ENCODE data around the gene TSPAN9. TPM values are rescaled to one million over a fixed set of nuclear protein-coding genes. Genes with fewer than 3 reads are reported as not detected.

The TSPAN9 gene
- total RNA-seq, 2 donors from 2014 or later = 41.9 to 50.0 TPM

GRCh38 chr12:3152892-3153291 lies 75.7 kb downstream of the TSPAN9 start:
- TF ChIP-seq, protein P1, sequence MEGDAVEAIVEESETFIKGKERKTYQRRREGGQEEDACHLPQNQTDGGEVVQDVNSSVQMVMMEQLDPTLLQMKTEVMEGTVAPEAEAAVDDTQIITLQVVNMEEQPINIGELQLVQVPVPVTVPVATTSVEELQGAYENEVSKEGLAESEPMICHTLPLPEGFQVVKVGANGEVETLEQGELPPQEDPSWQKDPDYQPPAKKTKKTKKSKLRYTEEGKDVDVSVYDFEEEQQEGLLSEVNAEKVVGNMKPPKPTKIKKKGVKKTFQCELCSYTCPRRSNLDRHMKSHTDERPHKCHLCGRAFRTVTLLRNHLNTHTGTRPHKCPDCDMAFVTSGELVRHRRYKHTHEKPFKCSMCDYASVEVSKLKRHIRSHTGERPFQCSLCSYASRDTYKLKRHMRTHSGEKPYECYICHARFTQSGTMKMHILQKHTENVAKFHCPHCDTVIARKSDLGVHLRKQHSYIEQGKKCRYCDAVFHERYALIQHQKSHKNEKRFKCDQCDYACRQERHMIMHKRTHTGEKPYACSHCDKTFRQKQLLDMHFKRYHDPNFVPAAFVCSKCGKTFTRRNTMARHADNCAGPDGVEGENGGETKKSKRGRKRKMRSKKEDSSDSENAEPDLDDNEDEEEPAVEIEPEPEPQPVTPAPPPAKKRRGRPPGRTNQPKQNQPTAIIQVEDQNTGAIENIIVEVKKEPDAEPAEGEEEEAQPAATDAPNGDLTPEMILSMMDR (IDR thresholded peaks at IDR 0.05) = no peak
- TF ChIP-seq POLR2A (IDR thresholded peaks at IDR 0.05) = no peak
- TF ChIP-seq POLR2AphosphoS5 (IDR thresholded peaks at IDR 0.05) = no peak
- no peak overlapping the region for H3K27ac ChIP-seq
- no peak for DNase-seq (ENCODE audit: low spot score)
- 83% methylated on average over 11 of the region's 11 CpGs for WGBS
- H3K4me3 ChIP-seq = no peak overlapping the region
- H3K9me3 ChIP-seq = no peaks in the 10 kb centered on the region
- intact Hi-C loops (cut with DNase I) = no loop called here
- peaks cover 17% of the 10 kb centered on the region for H3K4me1 ChIP-seq (replicated peaks)
- no peaks in the 10 kb centered on the region for H3K27me3 ChIP-seq (replicated peaks; ENCODE audit: insufficient read depth)
- H3K36me3 ChIP-seq = no peaks in the 10 kb centered on the region

GRCh38 chr12:3154006-3154405 lies 76.8 kb downstream of the TSPAN9 start:
- Histone ChIP-seq H3K27me3 (replicated peaks; ENCODE audit: insufficient read depth) (no peaks in the 10 kb centered on the region), H3K4me1 (replicated peaks) (peaks cover 17% of the 10 kb centered on the region), H3K9me3 (no peaks in the 10 kb centered on the region), H3K27ac (no peak overlapping the region), H3K36me3 (no peaks in the 10 kb centered on the region), H3K4me3 (no peak overlapping the region)
- no peak for DNase-seq (ENCODE audit: low spot score)
- intact Hi-C loops (cut with DNase I) = no loop called here
- TF ChIP-seq POLR2A (IDR thresholded peaks at IDR 0.05) (no peak), POLR2AphosphoS5 (IDR thresholded peaks at IDR 0.05) (no peak)
- TF ChIP-seq, protein P1 (IDR thresholded peaks at IDR 0.05) = no peak
- 94% methylated on average over 5 of the region's 5 CpGs for WGBS

DNA sequence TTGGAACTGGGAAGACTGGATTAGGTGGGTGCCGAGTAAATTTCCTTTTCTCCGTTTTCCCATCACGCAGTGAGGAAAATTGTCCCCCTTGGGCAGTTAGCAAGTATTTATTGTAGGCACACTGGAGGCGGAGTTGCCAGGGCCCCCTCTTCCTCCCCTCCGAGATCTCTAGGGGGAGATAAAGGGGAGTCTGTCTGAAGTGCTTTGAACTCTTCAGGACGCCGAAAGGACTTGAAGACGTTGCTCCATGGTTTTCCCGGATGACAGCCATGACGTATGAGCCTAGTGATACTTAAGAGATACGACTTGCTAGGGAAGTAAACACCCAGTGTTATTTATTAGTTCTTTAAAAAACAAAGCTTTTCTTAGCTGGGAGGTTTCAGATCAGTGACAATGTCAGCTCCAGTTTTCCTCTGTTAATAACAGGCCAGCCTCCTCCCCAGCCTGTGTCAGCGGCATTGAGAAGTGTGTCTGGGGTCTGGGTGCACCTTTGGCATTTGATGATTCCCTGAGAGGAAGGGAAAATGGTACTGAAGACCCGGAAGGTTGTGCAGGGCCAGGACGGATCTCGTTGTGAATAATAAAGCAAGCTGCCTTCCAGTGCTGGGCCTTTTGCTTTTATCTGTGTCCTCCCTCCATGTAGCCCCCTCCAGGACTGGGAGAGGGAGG lies 78.7 kb downstream of the TSPAN9 start:
- no peak for TF ChIP-seq POLR2A (IDR thresholded peaks at IDR 0.05)
- no peak for TF ChIP-seq POLR2AphosphoS5 (IDR thresholded peaks at IDR 0.05)
- TF ChIP-seq, protein P1 (IDR thresholded peaks at IDR 0.05) = no peak
- H3K36me3 ChIP-seq = no peaks in the 10 kb centered on the region
- H3K4me3 ChIP-seq = no peak overlapping the region
- H3K4me1 ChIP-seq (replicated peaks) = peaks cover under 1% of the 10 kb centered on the region
- no peaks in the 10 kb centered on the region for H3K9me3 ChIP-seq
- 53% methylated on average over 15 of the region's 15 CpGs for WGBS
- DNase-seq (ENCODE audit: low spot score) = no peak
- intact Hi-C loops (cut with DNase I) = no loop called here
- no peaks in the 10 kb centered on the region for H3K27me3 ChIP-seq (replicated peaks; ENCODE audit: insufficient read depth)
- no peak overlapping the region for H3K27ac ChIP-seq

GRCh38 chr12:3157581-3158323 lies 80.6 kb downstream of the TSPAN9 start:
- TF ChIP-seq POLR2AphosphoS5 (IDR thresholded peaks at IDR 0.05) (no peak), POLR2A (IDR thresholded peaks at IDR 0.05) (no peak)
- TF ChIP-seq, protein P1 (IDR thresholded peaks at IDR 0.05) = no peak
- H3K27ac ChIP-seq = no peak overlapping the region
- H3K27me3 ChIP-seq (replicated peaks; ENCODE audit: insufficient read depth) = no peaks in the 10 kb centered on the region
- no peak for DNase-seq (ENCODE audit: low spot score)
- H3K4me3 ChIP-seq = no peak overlapping the region
- no peaks in the 10 kb centered on the region for H3K36me3 ChIP-seq
- 86% methylated on average over 17 of the region's 17 CpGs for WGBS
- intact Hi-C loops (cut with DNase I) = no loop called here
- H3K4me1 ChIP-seq (replicated peaks) = no peaks in the 10 kb centered on the region
- no peaks in the 10 kb centered on the region for H3K9me3 ChIP-seq
